Activated T-helper 2 cell treated with anti-CD3 and anti-CD28 coated beads, Interferon-gamma antibody, Interleukin-2, Interleukin-4, amounts not matched to agents 10 μg/mL and 5 μg/mL and 100 μg/mL, durations not matched to agents 14 hours and 24 hours and 36 hours (primary cell): Measurements from ENCODE around the gene ZRANB2. TPM values are rescaled to one million over a fixed set of nuclear protein-coding genes. Genes with fewer than 3 reads are reported as not detected.

Experiments used
- DNase-seq: peaks from one replicate; pipeline ENCODE4 v3.0.0; 2021; ENCODE audit warnings: low spot score
- H3K27ac Mint-ChIP-seq: one replicate; pipeline ENCODE4 v1.8.0; 2021; ENCODE audit warnings: mixed read lengths
- H3K27me3 Mint-ChIP-seq: one replicate; pipeline ENCODE4 v1.8.0; 2021; ENCODE audit warnings: low read depth, mixed read lengths
- H3K36me3 Mint-ChIP-seq: one replicate; pipeline ENCODE4 v1.8.0; 2021; ENCODE audit warnings: low read depth, mixed read lengths
- H3K4me1 Mint-ChIP-seq: one replicate; pipeline ENCODE4 v1.8.0; 2021; ENCODE audit warnings: low read depth, mixed read lengths
- H3K4me3 Mint-ChIP-seq: one replicate; pipeline ENCODE4 v1.8.0; 2021; ENCODE audit warnings: low read depth, mild to moderate bottlenecking, moderate library complexity, mixed read lengths
- H3K9me3 Mint-ChIP-seq: one replicate; pipeline ENCODE4 v1.8.0; 2021; ENCODE audit warnings: mixed read lengths
- intact Hi-C: fragments of 100-400 bp; cut with micrococcal nuclease; formaldehyde crosslinking; loops from one replicate; pipeline ENCODE4 v1.15.1; 2023
- total RNA-seq: library from RNA; stranded (reverse); gene quantifications from 2 replicates; pipeline ENCODE4 v1.2.3, GENCODE V29; 2022

The ZRANB2 gene
- total RNA-seq, 1 donor from 2014 or later, result 135 TPM

DNA sequence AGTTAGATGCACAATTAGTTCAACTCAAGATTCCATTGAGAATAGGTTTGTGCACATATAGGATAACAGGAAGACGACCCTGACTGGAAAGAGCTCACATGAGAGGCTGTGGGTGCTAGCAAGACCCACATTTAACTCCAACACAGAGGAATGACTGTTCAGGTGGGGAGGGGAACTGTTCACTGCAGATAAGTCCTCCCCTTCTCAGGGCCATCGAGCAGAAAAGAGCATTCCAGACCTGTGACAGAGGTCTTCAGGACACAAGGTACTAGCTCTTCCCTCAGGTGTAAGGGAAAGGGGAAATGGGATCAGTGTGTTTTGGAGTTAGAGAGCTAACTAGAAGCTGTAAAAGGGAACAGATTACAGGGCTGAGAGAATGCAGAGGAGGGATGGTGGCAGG lies 41.9 kb downstream of the ZRANB2 start:
- no peak for DNase-seq
- Mint-ChIP-seq H3K27ac (no peak overlapping the region), H3K4me3 (no peak overlapping the region), H3K36me3 (no peaks in the 10 kb centered on the region), H3K4me1 (peaks cover 27% of the 10 kb centered on the region), H3K27me3 (peaks cover 24% of the 10 kb centered on the region), H3K9me3 (no peaks in the 10 kb centered on the region)
- intact Hi-C loops, result no loop called here

DNA sequence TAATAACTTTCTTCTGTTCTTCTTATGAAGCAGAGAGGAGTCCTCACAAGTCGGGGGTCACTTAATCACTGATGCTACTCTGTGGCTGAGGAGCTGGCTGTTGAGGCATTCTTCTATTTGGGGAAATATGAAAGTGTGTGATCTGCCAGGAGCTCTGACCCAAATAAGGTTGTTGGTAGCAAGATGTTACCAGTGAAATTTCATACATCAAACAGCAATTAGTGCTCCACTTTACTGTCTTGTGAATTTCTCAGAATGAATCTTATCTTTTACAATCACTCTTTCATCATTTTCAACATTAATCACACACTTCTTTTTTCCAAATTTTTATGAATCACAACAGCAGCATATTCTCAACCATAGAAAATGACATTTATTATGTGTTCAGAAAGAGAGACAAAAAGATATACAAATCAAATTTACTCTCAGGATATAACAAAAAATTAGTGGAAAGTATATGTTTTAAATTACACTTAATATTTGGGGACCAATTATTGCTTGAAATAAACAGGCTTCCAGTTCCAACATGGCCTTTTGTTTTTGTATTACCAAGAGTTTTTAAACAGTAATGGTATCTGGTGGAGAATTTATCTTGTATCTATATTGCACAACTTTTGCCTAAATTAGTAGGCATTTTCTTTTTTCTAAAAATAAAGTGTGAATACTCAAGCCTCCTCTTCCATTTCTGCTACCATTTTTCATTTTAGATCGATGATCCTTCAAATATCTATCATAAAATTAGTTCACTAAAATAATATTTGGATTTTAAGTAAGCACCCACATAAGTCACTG lies 42.8 kb downstream of the ZRANB2 start:
- no peaks in the 10 kb centered on the region for H3K9me3 Mint-ChIP-seq
- DNase-seq, result no peak
- H3K27ac Mint-ChIP-seq, result peak overlapping the region; percentile 37
- peaks cover 27% of the 10 kb centered on the region for H3K4me1 Mint-ChIP-seq
- intact Hi-C loops, result no loop called here
- peaks cover 28% of the 10 kb centered on the region for H3K27me3 Mint-ChIP-seq
- H3K4me3 Mint-ChIP-seq, result no peak overlapping the region
- H3K36me3 Mint-ChIP-seq, result no peaks in the 10 kb centered on the region

DNA sequence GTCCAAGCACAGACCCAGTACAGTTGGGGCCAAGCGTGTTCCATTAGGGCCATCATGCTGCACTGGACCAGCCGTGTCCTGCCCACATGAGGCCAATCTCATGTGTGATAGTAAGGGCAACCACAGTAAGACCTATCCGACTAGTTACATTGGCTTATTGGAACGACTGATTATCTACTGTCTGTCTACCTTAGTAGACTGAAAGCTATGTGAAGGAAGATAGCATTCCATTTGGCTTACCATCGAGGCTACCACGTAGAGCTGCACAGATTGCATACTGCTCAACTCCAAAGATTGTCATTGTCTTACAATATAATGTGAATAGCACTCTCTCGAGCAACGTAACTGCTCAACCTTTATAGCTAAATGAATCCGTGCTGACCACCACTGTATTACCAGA lies 43.8 kb downstream of the ZRANB2 start:
- H3K27me3 Mint-ChIP-seq, result peaks cover 30% of the 10 kb centered on the region
- H3K4me1 Mint-ChIP-seq, result peaks cover 27% of the 10 kb centered on the region
- no peaks in the 10 kb centered on the region for H3K36me3 Mint-ChIP-seq
- H3K9me3 Mint-ChIP-seq, result no peaks in the 10 kb centered on the region
- intact Hi-C loops, result no loop called here
- no peak for DNase-seq
- no peak overlapping the region for H3K27ac Mint-ChIP-seq
- H3K4me3 Mint-ChIP-seq, result no peak overlapping the region

- intact Hi-C loops, result no loop called here
- peaks cover 16% of the 10 kb centered on the region for H3K4me1 Mint-ChIP-seq
- H3K36me3 Mint-ChIP-seq, result no peaks in the 10 kb centered on the region
- H3K9me3 Mint-ChIP-seq, result no peaks in the 10 kb centered on the region
- H3K27me3 Mint-ChIP-seq, result peaks cover 20% of the 10 kb centered on the region
- no peak overlapping the region for H3K4me3 Mint-ChIP-seq
- no peak for DNase-seq
- no peak overlapping the region for H3K27ac Mint-ChIP-seq
Observed at GRCh38 chr1:71033136-71033535, 47.7 kb downstream of the ZRANB2 start.

DNA sequence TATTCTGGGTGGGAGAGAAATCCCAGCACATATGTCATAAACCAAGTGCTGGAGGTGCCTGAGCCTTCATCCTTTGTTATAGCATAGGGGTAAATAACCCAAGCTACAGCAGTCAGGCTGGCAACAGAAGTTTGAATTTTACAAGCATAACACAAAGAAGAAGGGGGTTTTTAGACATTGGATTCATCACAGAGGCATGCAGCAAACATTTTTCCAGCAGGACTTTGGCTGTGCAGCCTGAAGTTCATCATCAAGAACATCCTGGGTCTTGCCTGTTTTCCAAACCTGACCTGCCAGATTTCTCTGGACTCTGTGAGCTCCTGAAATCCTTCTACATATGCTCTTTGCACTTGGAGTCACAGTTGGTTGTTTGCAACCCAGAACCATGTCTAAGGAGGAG lies 49.4 kb downstream of the ZRANB2 start:
- H3K9me3 Mint-ChIP-seq, result no peaks in the 10 kb centered on the region
- no peaks in the 10 kb centered on the region for H3K36me3 Mint-ChIP-seq
- H3K27ac Mint-ChIP-seq, result no peak overlapping the region
- intact Hi-C loops, result no loop called here
- H3K4me1 Mint-ChIP-seq, result peaks cover 6% of the 10 kb centered on the region
- H3K4me3 Mint-ChIP-seq, result no peak overlapping the region
- no peak for DNase-seq
- H3K27me3 Mint-ChIP-seq, result peaks cover 20% of the 10 kb centered on the region

- DNase-seq, result no peak
- Mint-ChIP-seq H3K27ac (no peak overlapping the region), H3K27me3 (peaks cover 15% of the 10 kb centered on the region), H3K4me1 (peaks cover 3% of the 10 kb centered on the region), H3K9me3 (no peaks in the 10 kb centered on the region), H3K36me3 (no peaks in the 10 kb centered on the region), H3K4me3 (no peak overlapping the region)
- intact Hi-C loops, result no loop called here
Observed at GRCh38 chr1:71030026-71030425, 50.8 kb downstream of the ZRANB2 start.

DNA sequence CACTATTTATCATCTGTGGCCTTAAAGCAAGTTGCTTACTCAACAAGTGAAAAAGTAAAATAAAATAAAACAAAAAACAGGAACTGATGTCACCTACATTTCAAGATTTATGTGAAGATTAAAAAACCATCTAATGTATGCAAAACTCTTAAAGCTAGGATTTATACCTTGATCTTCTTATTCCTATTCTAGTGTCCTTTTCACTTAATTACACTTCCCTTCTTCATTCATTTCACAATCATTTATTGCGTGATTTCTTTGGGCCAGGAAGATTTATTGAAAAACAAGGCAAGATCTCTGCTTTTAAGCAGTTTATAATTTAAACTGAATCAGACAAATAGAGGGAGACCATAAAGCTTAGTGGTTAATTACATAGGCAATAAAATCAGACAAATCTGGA lies 51.9 kb downstream of the ZRANB2 start:
- no peak overlapping the region for H3K27ac Mint-ChIP-seq
- no peak overlapping the region for H3K4me3 Mint-ChIP-seq
- no peaks in the 10 kb centered on the region for H3K9me3 Mint-ChIP-seq
- H3K36me3 Mint-ChIP-seq, result no peaks in the 10 kb centered on the region
- H3K27me3 Mint-ChIP-seq, result peaks cover 15% of the 10 kb centered on the region
- no peak for DNase-seq
- intact Hi-C loops, result no loop called here
- H3K4me1 Mint-ChIP-seq, result peaks cover 3% of the 10 kb centered on the region

- peaks cover 3% of the 10 kb centered on the region for H3K4me1 Mint-ChIP-seq
- no peak overlapping the region for H3K4me3 Mint-ChIP-seq
- DNase-seq, result no peak
- intact Hi-C loops, result no loop called here
- peaks cover 10% of the 10 kb centered on the region for H3K27me3 Mint-ChIP-seq
- no peaks in the 10 kb centered on the region for H3K36me3 Mint-ChIP-seq
- no peaks in the 10 kb centered on the region for H3K9me3 Mint-ChIP-seq
- no peak overlapping the region for H3K27ac Mint-ChIP-seq
Observed at GRCh38 chr1:71027991-71028390, 52.8 kb downstream of the ZRANB2 start.

- Mint-ChIP-seq H3K9me3 (no peaks in the 10 kb centered on the region), H3K27ac (no peak overlapping the region), H3K4me1 (peaks cover 3% of the 10 kb centered on the region), H3K27me3 (peaks cover 10% of the 10 kb centered on the region), H3K4me3 (no peak overlapping the region), H3K36me3 (no peaks in the 10 kb centered on the region)
- no peak for DNase-seq
- intact Hi-C loops, result no loop called here
Observed at GRCh38 chr1:71026093-71026492, 54.7 kb downstream of the ZRANB2 start.

- H3K27ac Mint-ChIP-seq, result no peak overlapping the region
- peaks cover 18% of the 10 kb centered on the region for H3K27me3 Mint-ChIP-seq
Observed at GRCh38 chr1:71023515-71023914, 57.3 kb downstream of the ZRANB2 start.

DNA sequence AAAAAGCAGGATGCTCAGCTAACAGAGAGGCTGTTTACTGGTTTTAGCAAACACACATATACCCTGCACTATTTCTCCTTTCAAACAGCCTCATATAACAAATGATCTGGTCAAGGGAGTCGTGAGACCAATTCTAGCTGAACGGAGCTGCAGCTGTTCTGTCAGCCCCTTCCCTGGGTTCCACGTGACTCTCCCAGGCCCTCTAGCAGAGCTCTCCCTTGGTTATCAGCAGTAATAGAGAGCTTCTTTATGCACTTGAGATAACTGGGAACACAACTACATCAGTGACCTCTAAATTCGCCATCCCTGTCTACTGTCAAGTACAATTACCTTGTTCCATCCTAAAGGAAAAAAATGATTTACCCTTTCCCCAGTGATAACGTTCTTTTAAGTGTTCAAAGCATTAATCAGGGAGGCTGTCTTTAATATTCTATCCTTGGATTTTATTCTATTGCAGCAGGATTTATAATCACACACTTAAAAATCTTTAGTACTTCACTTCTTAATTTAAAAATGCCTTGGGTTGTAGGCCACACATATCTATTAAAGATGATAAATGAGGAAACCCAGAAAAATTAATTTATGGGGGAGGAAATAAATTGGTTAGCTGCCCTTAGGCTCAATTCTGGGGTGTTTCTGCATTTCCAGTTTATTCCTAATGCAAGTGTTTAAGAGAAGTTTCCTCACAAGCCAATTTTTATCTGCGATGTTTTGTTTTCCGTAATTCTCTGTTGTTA lies 61.4 kb downstream of the ZRANB2 start:
- Mint-ChIP-seq H3K36me3 (no peaks in the 10 kb centered on the region), H3K27ac (no peak overlapping the region), H3K9me3 (no peaks in the 10 kb centered on the region)

More at GRCh38 chr1:71023515-71023914, 57.3 kb downstream of the ZRANB2 start:
- H3K9me3 Mint-ChIP-seq, result no peaks in the 10 kb centered on the region
- no peak overlapping the region for H3K4me3 Mint-ChIP-seq
- intact Hi-C loops, result no loop called here
- H3K36me3 Mint-ChIP-seq, result no peaks in the 10 kb centered on the region
- H3K4me1 Mint-ChIP-seq, result no peaks in the 10 kb centered on the region
- DNase-seq, result no peak

GRCh38 chr1:71018791-71019190 lies 62.0 kb downstream of the ZRANB2 start:
- H3K9me3 Mint-ChIP-seq, result no peaks in the 10 kb centered on the region
- H3K27me3 Mint-ChIP-seq, result peaks cover 17% of the 10 kb centered on the region
- H3K4me1 Mint-ChIP-seq, result peaks cover 2% of the 10 kb centered on the region
- no peak for DNase-seq
- intact Hi-C loops, result no loop called here
- no peaks in the 10 kb centered on the region for H3K36me3 Mint-ChIP-seq
- no peak overlapping the region for H3K4me3 Mint-ChIP-seq
- no peak overlapping the region for H3K27ac Mint-ChIP-seq

More for the DNA sequence above, 61.4 kb downstream of the ZRANB2 start:
- no peak for DNase-seq
- no peaks in the 10 kb centered on the region for H3K4me1 Mint-ChIP-seq
- intact Hi-C loops, result no loop called here
- no peak overlapping the region for H3K4me3 Mint-ChIP-seq
- peaks cover 17% of the 10 kb centered on the region for H3K27me3 Mint-ChIP-seq

DNA sequence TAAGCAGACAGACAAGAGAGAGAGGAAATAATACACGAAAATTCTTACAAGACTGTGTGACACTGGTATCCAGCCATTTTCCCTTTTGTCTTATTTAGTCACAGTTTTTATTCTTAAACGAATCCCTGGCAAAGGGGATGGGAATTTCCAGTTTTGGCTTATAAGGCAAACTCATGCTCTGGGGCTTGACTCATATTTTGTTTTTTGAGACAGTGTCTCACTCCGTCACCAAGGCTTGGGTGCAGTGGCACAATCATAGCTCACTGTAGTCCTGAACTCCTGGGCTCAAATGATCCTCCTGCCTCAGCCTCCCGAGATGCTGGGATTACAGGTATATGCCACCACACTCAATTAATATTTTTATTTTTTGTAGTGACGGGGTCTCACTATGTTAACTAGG lies 65.1 kb downstream of the ZRANB2 start:
- H3K9me3 Mint-ChIP-seq, result no peaks in the 10 kb centered on the region
- no peaks in the 10 kb centered on the region for H3K36me3 Mint-ChIP-seq
- DNase-seq, result no peak
- intact Hi-C loops, result no loop called here
- H3K4me3 Mint-ChIP-seq, result no peak overlapping the region
- peaks cover 2% of the 10 kb centered on the region for H3K4me1 Mint-ChIP-seq
- no peak overlapping the region for H3K27ac Mint-ChIP-seq
- H3K27me3 Mint-ChIP-seq, result peaks cover 11% of the 10 kb centered on the region
